Heart left ventricle (tissue), 16 donors: ENCODE measurements around the gene ASPG. TPM values are rescaled to one million over a fixed set of nuclear protein-coding genes. Genes with fewer than 3 reads are reported as not detected.

Experiments
- ATAC-seq, 4 donors: fragments of 200-7000 bp; cut with Tn5 transposase; one replicate each; pipeline ENCODE4 v1.9.1; 2020 to 2022; ENCODE audit warnings: moderate library complexity in 4 of 4, mild to moderate bottlenecking in 3 of 4, moderate number of reproducible peaks in 1 of 4
- DNase-seq, 5 donors: peaks; one replicate each; pipeline ENCODE4 v3.0.0-alpha.2; 2020
- H3K27ac ChIP-seq, 12 donors: fragments of 200-600 bp; sonication (generic) in 4 of 12; one replicate each; pipeline versions ENCODE4 v1.5.0 to v1.8.0; 2016 to 2022; ENCODE audit warnings: mild to moderate bottlenecking in 2 of 12
- H3K27me3 ChIP-seq, 9 donors: fragments of 200-600 bp; sonication (generic) in 2 of 9; one replicate each; pipeline versions ENCODE4 v1.5.1 to v1.8.0; 2016 to 2022; ENCODE audit warnings: mild to moderate bottlenecking in 3 of 9
- H3K36me3 ChIP-seq, 9 donors: fragments of 200-600 bp; sonication (generic) in 2 of 9; one replicate each; pipeline versions ENCODE4 v1.5.0 to v1.8.0; 2018 to 2022; ENCODE audit warnings: mild to moderate bottlenecking in 2 of 9
- H3K4me1 ChIP-seq, 12 donors: fragments of 200-600 bp; sonication (generic) in 4 of 12; one replicate each; pipeline versions ENCODE4 v1.5.0 to v1.8.0; 2016 to 2022; ENCODE audit warnings: mild to moderate bottlenecking in 3 of 12
- H3K4me3 ChIP-seq, 12 donors: fragments of 200-600 bp; sonication (generic) in 4 of 12; one replicate each; pipeline versions ENCODE4 v1.5.0 to v1.8.0; 2017 to 2022; ENCODE audit warnings: mild to moderate bottlenecking in 9 of 12, moderate library complexity in 4 of 12
- H3K9me3 ChIP-seq, 12 donors: fragments of 200-600 bp; sonication (generic) in 4 of 12; one replicate each; pipeline versions ENCODE4 v1.5.0 to v1.8.0; 2016 to 2022; ENCODE audit warnings: mild to moderate bottlenecking in 1 of 12
- CTCF ChIP-seq, 12 donors: fragments of 200-600 bp; sonication (generic) in 4 of 12; IDR thresholded peaks; one replicate each; pipeline versions ENCODE4 v1.5.0 to v1.8.0; 2018 to 2022; ENCODE audit warnings: antibody characterized with exemption in 12 of 12, mild to moderate bottlenecking in 5 of 12
- POLR2A ChIP-seq, 2 donors: fragments of 450-650 bp; IDR thresholded peaks; one replicate each; pipeline ENCODE4 v1.6.1; 2017; ENCODE audit warnings: antibody characterized with exemption in 2 of 2, mild to moderate bottlenecking in 2 of 2, moderate library complexity in 2 of 2
- WGBS, 4 donors: extraction: QIAGEN DNeasy Blood & Tissue Kit in 2 of 4; methylation state at CpG; one replicate each; pipeline versions ENCODE4 v1.1.5 to v1.1.7; 2013 to 2018; 5-methylcytosine and 5-hydroxymethylcytosine counted together
- intact Hi-C, 10 donors: fragments of 100-400 bp; cut with DNase I; formaldehyde crosslinking; loops; one replicate each; pipeline versions ENCODE4 v1.11.1 to v1.14.2; 2022
- polyA plus RNA-seq, 2 donors: library from polyadenylated mRNA; stranded (reverse); fragments of 200-250 nt; gene quantifications; one replicate each; pipeline ENCODE4 v1.2.3, GENCODE V29; 2013
- total RNA-seq, 9 donors: library from RNA; depleted of rRNA in 2 of 9; stranded (reverse); fragments of >200 nt in 2 of 9; fragmentation: NEBNext Ultra II Directional in 3 of 9; extraction: Animal tissue kit (Norgen Biotek cat#: 25700) in 3 of 9; gene quantifications; one replicate each; pipeline versions ENCODE4 v1.1.0 to v1.2.4, GENCODE V29; 2016 to 2023
- donor health status: ischemic (EF 13 %, LVEDD 7.1; RV severe dilation, severe dysfunction).
- donor health status: healthy with polysubstance abuse.
- donor health status: DM: no; HTN: yes; CAD: no.
- donor health status: DM: no; HTN: no; CAD: no.
- donor health status: ischemic (EF 25% LVEDD 6.9; RV normal size, moderate dysfunction).
- donor health status: ischemic (EF 25% LVEDD 5.7; RV mildly dilated, moderate dysfunction).
- donor health status: healthy.
- donor health status: DM: yes; HTN: yes; CAD: no.
- donor health status: ischemic (EF 35%, LVEDD 5.7; RV mildly dilated, moderate dysfunction).
- donor health status: nonischemic (EF 11% LVEDD 7.7; RV severe dilation, severe dysfunction).
- donor health status: DM: yes; HTN: yes; CAD: no.
- donor health status: PGD.
- donor health status: ischemic (EF 29% LVEDD 5.4; RV normal size, mild dysfunction).
- donor health status: nonischemic (EF 23%, LVEDD 6.1; RV moderate dilation, normal function).

ASPG gene
- total and polyA plus RNA-seq, 11 donors = 3.2 to 54.6 (median 16.3) TPM

- peak; percentile 70 to 88 (median 84) for ATAC-seq
- peak in 4 of 5 donors; percentile 20 to 71 (median 46) for DNase-seq
- intact Hi-C loops = no loop called here
Observed at GRCh38 chr14:104037903-104038302, 47.6 kb upstream of the ASPG start.

GRCh38 chr14:104039214-104039613, 46.3 kb upstream of the ASPG start:
- Histone ChIP-seq H3K27me3 (peaks cover 0 to 3% (median 0%) of the 10 kb centered on the region in 9 donors), H3K36me3 (no peaks in the 10 kb centered on the region), H3K4me3 (no peak overlapping the region), H3K4me1 (peaks cover 0 to 10% (median 0%) of the 10 kb centered on the region in 12 donors), H3K27ac (no peak overlapping the region), H3K9me3 (no peaks in the 10 kb centered on the region)
- DNase-seq (no peak), ATAC-seq (no peak)
- intact Hi-C loops = no loop called here
- WGBS, 4 donors = 70 to 80% (median 74%) methylated on average over 5 of the region's 5 CpGs
- TF ChIP-seq CTCF (IDR thresholded peaks at IDR 0.05) = no peak
- no peak for TF ChIP-seq POLR2A (IDR thresholded peaks at IDR 0.05)

More at GRCh38 chr14:104037903-104038302, 47.6 kb upstream of the ASPG start:
- peaks cover 0 to 10% (median 0%) of the 10 kb centered on the region in 12 donors for H3K4me1 ChIP-seq
- no peak for TF ChIP-seq POLR2A (IDR thresholded peaks at IDR 0.05)
- no peak for TF ChIP-seq CTCF (IDR thresholded peaks at IDR 0.05)
- H3K27me3 ChIP-seq = peaks cover 0 to 3% (median 0%) of the 10 kb centered on the region in 9 donors
- no peak overlapping the region for H3K4me3 ChIP-seq
- no peak overlapping the region for H3K27ac ChIP-seq
- no peaks in the 10 kb centered on the region for H3K36me3 ChIP-seq
- WGBS, 4 donors = 55 to 66% (median 57%) methylated on average over 2 to 3 of the region's 3 CpGs
- H3K9me3 ChIP-seq = no peaks in the 10 kb centered on the region

DNA sequence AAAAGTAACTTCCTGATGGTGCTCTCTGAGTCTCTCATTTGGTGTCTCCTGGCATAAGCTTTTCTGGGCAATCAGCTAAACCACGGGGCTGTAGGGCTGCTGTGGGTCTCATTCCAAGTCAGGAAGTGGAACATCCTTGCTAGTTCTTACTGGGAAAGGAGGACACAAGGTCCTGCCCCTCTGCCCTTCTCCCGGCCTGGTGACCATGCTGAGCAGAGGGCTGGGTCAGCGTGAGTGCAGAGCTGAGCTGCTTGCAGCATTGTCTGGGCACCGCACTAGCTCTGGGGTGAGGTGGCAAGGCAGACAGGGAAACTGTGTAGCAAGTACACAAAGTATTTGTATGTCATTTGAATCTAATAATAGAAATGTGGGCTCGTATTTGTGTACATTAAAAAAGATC, 45.0 kb upstream of the ASPG start:
- Histone ChIP-seq H3K36me3 (no peaks in the 10 kb centered on the region), H3K4me1 (peaks cover 0 to 10% (median 0%) of the 10 kb centered on the region in 12 donors), H3K27ac (no peak overlapping the region), H3K9me3 (no peaks in the 10 kb centered on the region), H3K27me3 (peaks cover 0 to 3% (median 0%) of the 10 kb centered on the region in 9 donors), H3K4me3 (no peak overlapping the region)
- WGBS, 4 donors = 40 to 65% (median 52%) methylated on average over 5 of the region's 5 CpGs
- intact Hi-C loops = no loop called here
- ATAC-seq = no peak
- no peak for DNase-seq
- TF ChIP-seq CTCF (IDR thresholded peaks at IDR 0.05) = no peak
- no peak for TF ChIP-seq POLR2A (IDR thresholded peaks at IDR 0.05)

DNA sequence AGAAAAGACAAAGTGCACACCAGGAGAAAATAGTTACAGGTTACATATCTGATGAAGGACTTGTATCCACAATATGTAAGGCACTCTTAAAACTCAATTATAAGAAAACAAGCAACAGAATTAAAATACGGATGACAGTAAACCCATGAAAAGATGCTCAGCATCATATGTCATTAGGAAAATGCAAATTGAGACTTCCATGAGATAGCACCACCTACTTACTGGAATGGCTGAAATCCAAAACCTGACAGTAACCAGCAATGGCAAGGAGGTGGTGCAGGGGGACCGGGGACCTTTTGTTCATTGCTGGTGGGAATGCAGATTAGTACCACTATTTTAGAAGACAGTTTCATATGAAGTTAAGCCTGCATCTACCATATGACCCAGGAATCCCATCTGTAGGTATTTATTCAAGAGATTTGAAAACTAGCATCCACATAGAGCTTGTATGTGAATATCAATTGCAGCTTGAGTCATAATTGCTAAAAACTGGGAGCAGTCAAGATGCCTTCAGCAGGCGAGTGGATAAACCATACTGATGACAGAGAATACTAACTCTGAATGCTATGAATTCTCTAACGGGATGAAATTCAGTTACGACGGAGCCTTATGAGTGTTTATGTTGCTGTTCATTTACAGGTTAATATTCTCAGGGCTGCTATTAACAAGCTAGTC, 43.9 kb upstream of the ASPG start:
- no peaks in the 10 kb centered on the region for H3K36me3 ChIP-seq
- ATAC-seq = no peak
- peaks cover 0 to 10% (median 0%) of the 10 kb centered on the region in 12 donors for H3K4me1 ChIP-seq
- no peaks in the 10 kb centered on the region for H3K27me3 ChIP-seq
- no peak overlapping the region for H3K4me3 ChIP-seq
- H3K27ac ChIP-seq = no peak overlapping the region
- TF ChIP-seq POLR2A (IDR thresholded peaks at IDR 0.05) (no peak), CTCF (IDR thresholded peaks at IDR 0.05) (no peak)
- no peaks in the 10 kb centered on the region for H3K9me3 ChIP-seq
- 88 to 90% (median 90%) methylated on average over 6 of the region's 6 CpGs for WGBS, 4 donors
- intact Hi-C loops = no loop called here
- DNase-seq = no peak
